ENCODE measurements around the gene ADGRG7.

DNA sequence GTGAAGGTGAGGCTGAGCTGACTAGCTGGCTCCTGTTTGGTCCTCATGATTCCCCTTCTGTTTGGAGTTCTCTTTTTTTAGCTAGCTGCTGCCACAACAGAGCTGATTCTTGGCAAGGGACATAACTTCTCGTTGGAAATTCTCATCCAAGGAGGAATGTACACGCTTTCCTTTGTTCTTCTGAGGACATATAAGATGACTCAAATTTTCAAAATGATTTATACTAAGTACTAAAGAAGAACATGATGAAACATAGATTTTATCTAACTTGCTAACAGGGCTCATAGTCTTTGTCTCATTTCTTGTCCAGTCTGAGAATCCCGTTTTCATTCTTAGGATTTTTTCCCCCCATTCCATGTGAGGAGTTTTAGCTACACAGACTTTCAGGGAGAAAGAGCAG lies 97.0 kb downstream of the ADGRG7 start:
- TF ChIP-seq, protein P1, sequence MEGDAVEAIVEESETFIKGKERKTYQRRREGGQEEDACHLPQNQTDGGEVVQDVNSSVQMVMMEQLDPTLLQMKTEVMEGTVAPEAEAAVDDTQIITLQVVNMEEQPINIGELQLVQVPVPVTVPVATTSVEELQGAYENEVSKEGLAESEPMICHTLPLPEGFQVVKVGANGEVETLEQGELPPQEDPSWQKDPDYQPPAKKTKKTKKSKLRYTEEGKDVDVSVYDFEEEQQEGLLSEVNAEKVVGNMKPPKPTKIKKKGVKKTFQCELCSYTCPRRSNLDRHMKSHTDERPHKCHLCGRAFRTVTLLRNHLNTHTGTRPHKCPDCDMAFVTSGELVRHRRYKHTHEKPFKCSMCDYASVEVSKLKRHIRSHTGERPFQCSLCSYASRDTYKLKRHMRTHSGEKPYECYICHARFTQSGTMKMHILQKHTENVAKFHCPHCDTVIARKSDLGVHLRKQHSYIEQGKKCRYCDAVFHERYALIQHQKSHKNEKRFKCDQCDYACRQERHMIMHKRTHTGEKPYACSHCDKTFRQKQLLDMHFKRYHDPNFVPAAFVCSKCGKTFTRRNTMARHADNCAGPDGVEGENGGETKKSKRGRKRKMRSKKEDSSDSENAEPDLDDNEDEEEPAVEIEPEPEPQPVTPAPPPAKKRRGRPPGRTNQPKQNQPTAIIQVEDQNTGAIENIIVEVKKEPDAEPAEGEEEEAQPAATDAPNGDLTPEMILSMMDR (IDR thresholded peaks at IDR 0.05) = no peak
- TF ChIP-seq EP300 (IDR thresholded peaks at IDR 0.05) = no peak
- no peak for TF ChIP-seq POLR2A (IDR thresholded peaks at IDR 0.05; ENCODE audit: low read depth)
